Body of pancreas (tissue), 4 donors: ENCODE measurements around the gene IL17F.

Experiments used
- CTCF ChIP-seq, 7 experiments: fragments of 450-650 bp in 4 of 7; fragments of 200-600 bp in 3 of 7; sonication (generic) in 3 of 7; IDR thresholded peaks; one replicate each; pipeline ENCODE4 v1.5.1; 2016 to 2019; ENCODE audit warnings: antibody characterized with exemption in 7 of 7
- POLR2A ChIP-seq, 3 donors: fragments of 450-650 bp; IDR thresholded peaks; one replicate each; pipeline ENCODE4 v1.6.1; 2016; ENCODE audit warnings: antibody characterized with exemption in 3 of 3, mild to moderate bottlenecking in 2 of 3

- no peak for TF ChIP-seq CTCF (IDR thresholded peaks at IDR 0.05)
- TF ChIP-seq POLR2A (IDR thresholded peaks at IDR 0.05): no peak
Measured at GRCh38 chr6:52201493-52201892, 42.8 kb downstream of the IL17F start.
